Epithelial cell of esophagus (primary cell): ENCODE data around the gene SPATA21.

ENCODE experiments used
- DNase-seq: peaks from one replicate; pipeline ENCODE4 v3.0.0; 2010; ENCODE audit warnings: low read depth
- H3K4me3 ChIP-seq: 2 replicates; pipeline ENCODE4 v1.5.1; 2011; ENCODE audit warnings: mild to moderate bottlenecking, low read length, control low read depth
- TF ChIP-seq, protein P1 (sequence below): IDR thresholded peaks from 2 replicates; pipeline ENCODE4 v1.5.1; 2011; ENCODE audit warnings: low read depth, mild to moderate bottlenecking, low read length, control low read depth, inconsistent platforms; ENCODE audit not compliant: insufficient read depth; ENCODE audit errors: missing control alignments

SPATA21 gene

DNA sequence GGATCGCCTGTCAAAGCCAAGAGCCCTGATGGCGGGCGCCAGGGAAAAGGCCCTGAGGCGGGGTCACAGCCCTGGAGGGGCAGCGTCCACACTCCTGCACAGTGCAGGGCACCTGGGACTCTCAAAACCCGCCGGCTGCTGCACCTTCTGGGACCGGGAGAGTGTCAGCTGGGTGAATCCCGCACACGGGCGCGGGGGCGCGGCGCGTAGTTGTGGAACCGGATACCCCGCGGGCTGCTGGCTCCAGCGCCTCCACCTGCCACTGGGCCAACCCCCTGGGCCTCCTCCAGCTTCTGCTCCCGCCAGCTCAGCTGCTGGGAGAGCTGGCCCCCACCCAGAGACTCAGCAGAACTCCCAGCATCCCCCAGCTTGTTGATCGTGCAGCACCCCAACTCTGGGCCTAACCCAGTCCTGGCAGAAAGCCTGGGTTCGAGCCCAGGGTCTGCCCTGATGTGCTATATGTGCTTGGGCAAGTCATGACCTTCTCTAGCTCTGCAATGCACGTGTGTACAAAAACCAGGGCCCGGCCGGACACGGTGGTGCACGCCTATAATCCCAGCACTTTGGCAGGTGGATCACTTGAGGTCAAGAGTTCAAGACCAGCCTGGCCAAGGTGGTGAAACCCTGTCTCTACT is 37.1 kb upstream of the SPATA21 start:
- no peak overlapping the region for H3K4me3 ChIP-seq
- TF ChIP-seq, protein P1, sequence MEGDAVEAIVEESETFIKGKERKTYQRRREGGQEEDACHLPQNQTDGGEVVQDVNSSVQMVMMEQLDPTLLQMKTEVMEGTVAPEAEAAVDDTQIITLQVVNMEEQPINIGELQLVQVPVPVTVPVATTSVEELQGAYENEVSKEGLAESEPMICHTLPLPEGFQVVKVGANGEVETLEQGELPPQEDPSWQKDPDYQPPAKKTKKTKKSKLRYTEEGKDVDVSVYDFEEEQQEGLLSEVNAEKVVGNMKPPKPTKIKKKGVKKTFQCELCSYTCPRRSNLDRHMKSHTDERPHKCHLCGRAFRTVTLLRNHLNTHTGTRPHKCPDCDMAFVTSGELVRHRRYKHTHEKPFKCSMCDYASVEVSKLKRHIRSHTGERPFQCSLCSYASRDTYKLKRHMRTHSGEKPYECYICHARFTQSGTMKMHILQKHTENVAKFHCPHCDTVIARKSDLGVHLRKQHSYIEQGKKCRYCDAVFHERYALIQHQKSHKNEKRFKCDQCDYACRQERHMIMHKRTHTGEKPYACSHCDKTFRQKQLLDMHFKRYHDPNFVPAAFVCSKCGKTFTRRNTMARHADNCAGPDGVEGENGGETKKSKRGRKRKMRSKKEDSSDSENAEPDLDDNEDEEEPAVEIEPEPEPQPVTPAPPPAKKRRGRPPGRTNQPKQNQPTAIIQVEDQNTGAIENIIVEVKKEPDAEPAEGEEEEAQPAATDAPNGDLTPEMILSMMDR, result no peak
- no peak for DNase-seq

GRCh38 chr1:16468558-16468957 is 31.3 kb upstream of the SPATA21 start:
- DNase-seq, result no peak
- TF ChIP-seq, protein P1, result no peak

GRCh38 chr1:16464917-16465625 is 27.8 kb upstream of the SPATA21 start:
- TF ChIP-seq, protein P1, result no peak
- no peak overlapping the region for H3K4me3 ChIP-seq
- no peak for DNase-seq

More at GRCh38 chr1:16468558-16468957, 31.3 kb upstream of the SPATA21 start:
- no peak overlapping the region for H3K4me3 ChIP-seq

DNA sequence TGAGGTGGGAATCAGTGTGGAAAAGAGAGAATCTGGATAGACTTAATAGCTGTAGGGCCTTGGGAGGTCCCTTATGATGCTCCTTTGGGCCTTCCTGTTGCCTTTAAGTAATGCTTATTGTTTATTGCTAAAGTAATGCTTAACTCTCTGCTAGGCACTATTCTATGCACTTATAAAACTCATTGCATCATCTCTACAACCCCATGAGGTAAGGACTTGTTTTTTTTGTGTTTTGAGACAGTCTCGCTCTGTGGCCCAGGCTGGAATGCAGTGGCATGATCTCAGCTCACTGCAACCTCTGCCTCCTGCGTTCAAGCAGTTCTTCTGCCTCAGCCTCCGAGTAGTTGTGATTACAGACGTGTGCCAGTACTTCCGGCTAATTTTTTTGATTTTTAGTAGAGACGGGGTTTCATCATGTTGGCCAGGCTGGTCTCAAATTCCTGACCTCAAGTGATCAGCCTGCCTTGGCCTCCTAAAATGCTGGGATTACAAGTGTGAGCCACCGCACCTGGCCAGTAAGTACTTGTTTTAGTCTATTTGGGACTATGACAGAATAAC is 25.6 kb upstream of the SPATA21 start:
- H3K4me3 ChIP-seq, result no peak overlapping the region
- TF ChIP-seq, protein P1, result no peak
- DNase-seq, result no peak

DNA sequence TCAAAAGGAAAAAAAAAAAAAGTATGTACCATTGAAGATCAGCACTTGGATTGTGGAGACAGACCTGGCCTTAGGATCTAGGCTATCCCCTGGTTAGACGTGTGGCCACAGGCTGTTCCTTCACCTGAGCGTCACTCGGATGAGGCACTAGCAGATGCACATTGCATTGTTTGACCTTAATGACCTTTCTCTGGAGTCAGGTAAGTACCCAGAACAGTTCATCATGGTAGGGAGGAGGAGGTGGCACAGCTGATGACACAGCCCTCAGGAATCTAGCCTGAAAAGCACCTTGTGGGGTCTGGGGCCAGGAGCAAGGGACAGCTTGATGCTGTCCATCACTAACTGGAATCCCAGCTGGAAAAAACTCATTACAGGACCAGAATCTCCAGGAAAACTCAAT is 24.5 kb upstream of the SPATA21 start:
- no peak for DNase-seq
- no peak overlapping the region for H3K4me3 ChIP-seq
- TF ChIP-seq, protein P1, result no peak

- TF ChIP-seq, protein P1, result no peak
- H3K4me3 ChIP-seq, result no peak overlapping the region
- no peak for DNase-seq
Measured at GRCh38 chr1:16459352-16459925, 22.2 kb upstream of the SPATA21 start.
